ENCODE measurements around the gene AP4E1.
A peak's percentile ranks its signal among the peaks of the same experiment; 100 is the strongest.

DNA sequence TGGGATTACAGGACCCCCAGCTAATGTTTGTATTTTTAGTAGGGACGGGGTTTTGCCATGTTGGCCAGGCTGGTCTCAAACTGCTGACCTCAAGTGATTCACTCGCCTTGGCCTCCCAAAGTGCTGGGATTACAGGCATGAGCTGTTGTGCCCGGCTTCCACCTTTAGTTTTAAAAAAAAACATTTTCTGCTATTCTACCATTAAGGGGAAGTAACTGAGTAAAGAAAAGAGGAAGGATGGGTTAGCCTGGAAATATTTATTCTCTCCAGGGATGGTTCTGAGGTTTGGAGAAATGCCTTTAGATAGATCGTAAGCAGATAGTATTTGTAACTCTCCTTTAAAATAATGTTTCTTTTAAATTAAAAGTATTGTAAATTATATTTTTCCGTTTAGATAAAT is 3.1 kb downstream of the AP4E1 start:
- TF ChIP-seq CTCF (IDR thresholded peaks at IDR 0.05; ENCODE audit: insufficient read depth, low read length) (no peak), SPI1 (IDR thresholded peaks at IDR 0.05; ENCODE audit: borderline replicate concordance, low read depth) (peak; percentile 55; the same call in 1 of the 2 replicates), REST (IDR thresholded peaks at IDR 0.05; ENCODE audit: insufficient replicate concordance, low read depth) (no peak), POLR2AphosphoS5 (IDR thresholded peaks at IDR 0.05; ENCODE audit: low read depth) (no peak), GABPA (IDR thresholded peaks at IDR 0.05; ENCODE audit: low read depth) (no peak)
